A172 (cell line): ENCODE measurements around the gene EXOSC6. TPM values are rescaled to one million over a fixed set of nuclear protein-coding genes. Genes with fewer than 3 reads are reported as not detected.
"Not testable (repeated sequence)": the region's sequence is repeated elsewhere in the genome, so short reads cannot be mapped to it uniquely, and the experiment has no call there.

Experiments used
- DNase-seq: peaks from one replicate; pipeline ENCODE4 v3.0.0-alpha.2; 2015; ENCODE audit warnings: low spot score
- total RNA-seq: library from RNA; depleted of rRNA; stranded (reverse); fragments of >200 nt; shearing (Covaris generic); gene quantifications from 2 replicates; pipeline ENCODE4 v1.2.3, GENCODE V29; 2014; rRNA removed

Gene EXOSC6
- total RNA-seq, 1 experiment from 2014 or later = 49.4 TPM

- not testable (repeated sequence) for DNase-seq
Measured at GRCh38 chr16:70198666-70199065, 53.1 kb downstream of the EXOSC6 start.

GRCh38 chr16:70198230-70198629 lies 53.5 kb downstream of the EXOSC6 start:
- not testable (repeated sequence) for DNase-seq

GRCh38 chr16:70197611-70198010 lies 54.1 kb downstream of the EXOSC6 start:
- DNase-seq = not testable (repeated sequence)

Other genes with a start within 250 kb of the EXOSC6 start
- 14.5 and 16.6 TPM in 2 replicates for gene PDPR, start 137.6 kb downstream of the EXOSC6 start, total RNA-seq
- 3.3 and 3.6 TPM in 2 replicates for gene CLEC18C, start 78.2 kb downstream of the EXOSC6 start, total RNA-seq
- gene AARS1, start 37.6 kb upstream of the EXOSC6 start, total RNA-seq = 68.0 and 74.4 TPM in 2 replicates
- gene DDX19B, start 47.2 kb upstream of the EXOSC6 start, total RNA-seq = 10.3 and 16.5 TPM in 2 replicates
- 40.6 and 47.5 TPM in 2 replicates for gene DDX19A, start 95.0 kb upstream of the EXOSC6 start, total RNA-seq
- gene ST3GAL2, start 187.2 kb upstream of the EXOSC6 start, total RNA-seq = 14.4 and 17.3 TPM in 2 replicates
- 9.4 and 13.8 TPM in 2 replicates for gene FCSK, start 202.7 kb upstream of the EXOSC6 start, total RNA-seq